Measurements from ENCODE around the gene CCDC171.

GRCh38 chr9:15849871-15850270, 297.0 kb downstream of the CCDC171 start:
- TF ChIP-seq CTCF (IDR thresholded peaks at IDR 0.05; ENCODE audit: poor library complexity) (no peak), EZH2 (IDR thresholded peaks at IDR 0.05; ENCODE audit: borderline replicate concordance) (no peak)

All from hepatocyte (in vitro differentiated cells).